G401 (cell line): ENCODE results near the gene PLXND1. TPM values are rescaled to one million over a fixed set of nuclear protein-coding genes. Genes with fewer than 3 reads are reported as not detected.
A peak's percentile ranks its signal among the peaks of the same experiment; 100 is the strongest.
"Not testable (repeated sequence)": the region's sequence is repeated elsewhere in the genome, so short reads cannot be mapped to it uniquely, and the experiment has no call there.

ENCODE experiments used
- DNase-seq: peaks from one replicate; pipeline ENCODE4 v3.0.0-alpha.2; 2015; ENCODE audit warnings: low spot score
- in situ Hi-C: cut with HindIII; loops from 2 replicates; pipeline ENCODE4 v1.10.0; 2016; ENCODE audit warnings: low sequenced_read_pairs, mixed read lengths
- total RNA-seq: library from RNA; depleted of rRNA; stranded (reverse); fragments of >200 nt; shearing (Covaris generic); gene quantifications from 2 replicates; pipeline ENCODE4 v1.2.3, GENCODE V29; 2014

PLXND1 gene
- total RNA-seq, 1 experiment from 2014 or later: 54.7 TPM

- no peak for DNase-seq
- in situ Hi-C loops: no loop called here
Observed at GRCh38 chr3:129520960-129521359, 85.5 kb downstream of the PLXND1 start.

GRCh38 chr3:129519896-129520715 is 86.4 kb downstream of the PLXND1 start:
- DNase-seq: no peak
- in situ Hi-C loops: no loop called here

- in situ Hi-C loops: no loop called here
- DNase-seq: no peak
Observed at GRCh38 chr3:129519449-129519848, 87.0 kb downstream of the PLXND1 start.

- no peak for DNase-seq
- in situ Hi-C loops: no loop called here
Observed at GRCh38 chr3:129518581-129518980, 87.9 kb downstream of the PLXND1 start.

- in situ Hi-C loops: no loop called here
- DNase-seq: no peak
Observed at GRCh38 chr3:129518038-129518561, 88.4 kb downstream of the PLXND1 start.

- DNase-seq: no peak
- in situ Hi-C loops: no loop called here
Observed at GRCh38 chr3:129517516-129517915, 89.0 kb downstream of the PLXND1 start.

- DNase-seq, in situ Hi-C loops: not testable (repeated sequence)
Observed at GRCh38 chr3:129515821-129516432, 90.5 kb downstream of the PLXND1 start.

GRCh38 chr3:129515108-129515820 is 91.2 kb downstream of the PLXND1 start:
- DNase-seq, in situ Hi-C loops: not testable (repeated sequence)

- in situ Hi-C loops: no loop called here
- no peak for DNase-seq
Observed at GRCh38 chr3:129514563-129514962, 91.9 kb downstream of the PLXND1 start.

- DNase-seq: peak; percentile 58
Observed at GRCh38 chr3:129514110-129514509, 92.4 kb downstream of the PLXND1 start.

GRCh38 chr3:129513705-129514104 is 92.8 kb downstream of the PLXND1 start:
- in situ Hi-C loops: no loop called here
- no peak for DNase-seq

More at GRCh38 chr3:129514110-129514509, 92.4 kb downstream of the PLXND1 start:
- in situ Hi-C loops: no loop called here

- in situ Hi-C loops: no loop called here
- no peak for DNase-seq
Observed at GRCh38 chr3:129512595-129512994, 93.9 kb downstream of the PLXND1 start.

GRCh38 chr3:129507181-129507831 is 99.2 kb downstream of the PLXND1 start:
- peak; percentile 83 for DNase-seq
- in situ Hi-C loops: no loop called here

GRCh38 chr3:129506231-129506742 is 100.2 kb downstream of the PLXND1 start:
- no peak for DNase-seq
- in situ Hi-C loops: no loop called here

GRCh38 chr3:129505341-129505740 is 101.1 kb downstream of the PLXND1 start:
- peak; percentile 88 for DNase-seq
- in situ Hi-C loops: no loop called here
